ENCODE data around the gene LYZL1. TPM values are rescaled to one million over a fixed set of nuclear protein-coding genes. Genes with fewer than 3 reads are reported as not detected.

Gene LYZL1
- total RNA-seq, 1 experiment from 2014 or later: not detected

DNA sequence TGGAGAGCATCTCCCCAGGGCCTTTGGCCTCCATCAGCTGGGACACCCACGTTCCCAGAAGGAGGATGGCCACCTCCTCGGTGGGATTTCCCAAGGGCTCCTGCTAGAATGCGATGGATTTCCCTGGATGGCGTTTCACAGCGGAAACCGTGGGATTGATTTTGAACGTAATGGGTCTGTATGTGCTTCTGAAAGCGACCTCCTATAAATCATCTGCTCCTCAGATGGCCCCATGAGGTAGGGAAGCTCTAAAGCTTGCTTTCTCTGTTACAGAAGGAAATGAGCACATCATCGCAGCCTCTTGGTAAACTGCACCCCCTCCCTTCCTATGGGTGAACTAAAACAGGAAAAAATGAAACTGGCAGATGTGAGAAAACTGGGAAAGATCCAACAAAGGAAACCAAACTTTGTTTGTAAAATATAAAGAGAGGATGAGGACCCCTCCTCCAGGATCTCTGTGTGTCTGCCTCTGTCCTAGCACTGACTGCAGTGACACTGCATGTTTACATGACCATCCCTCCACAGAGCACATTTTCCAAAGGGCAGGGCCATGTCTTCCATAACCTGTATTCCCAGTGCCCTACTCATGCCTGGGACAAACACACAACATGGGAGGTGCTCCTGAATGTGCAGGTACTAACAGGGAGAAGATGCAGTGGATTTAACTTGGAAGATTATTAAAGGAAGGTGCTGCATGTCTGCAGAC, 57.6 kb downstream of the LYZL1 start:
- Histone ChIP-seq H3T11ph (ENCODE audit: low read length) (no peak overlapping the region), H3K14ac (ENCODE audit: insufficient read depth, low read length) (no peak overlapping the region), H4K91ac (ENCODE audit: insufficient read length, low read depth, low read length) (no peak overlapping the region), H3K4ac (ENCODE audit: low read depth, low read length) (no peak overlapping the region), H2AFZ (ENCODE audit: low read length) (no peak overlapping the region), H3K79me1 (ENCODE audit: insufficient read depth, low read depth, low read length, poor library complexity, severe bottlenecking) (no peaks in the 10 kb centered on the region), H3K56ac (ENCODE audit: insufficient read length, low read depth, low read length) (no peak overlapping the region), H3K79me2 (ENCODE audit: insufficient read depth, low read length) (no peaks in the 10 kb centered on the region), H4K8ac (replicated peaks; ENCODE audit: insufficient read length, low read depth, low read length) (no peak overlapping the region), H4K20me1 (ENCODE audit: control insufficient read depth, insufficient read depth, insufficient read length) (no peaks in the 10 kb centered on the region), H2BK15ac (ENCODE audit: low read depth, low read length) (no peak overlapping the region), H3K27me3 (ENCODE audit: insufficient read depth, low read length) (no peaks in the 10 kb centered on the region; the same call in 1 of the 2 replicates), H3K4me2 (ENCODE audit: insufficient read depth, insufficient read length, low read length) (no peak overlapping the region), H3K23me2 (ENCODE audit: insufficient read length, low read depth, low read length, poor library complexity, severe bottlenecking) (no peaks in the 10 kb centered on the region), H3K9ac (ENCODE audit: extremely low read depth, insufficient read length, low read length) (no peak overlapping the region), H4K5ac (ENCODE audit: insufficient read length, low read depth, low read length) (no peak overlapping the region), H3K9me3 (ENCODE audit: control insufficient read depth, low read depth, low read length) (peaks cover 10% of the 10 kb centered on the region), H2BK20ac (ENCODE audit: low read depth, low read length, poor library complexity, severe bottlenecking) (no peak overlapping the region), H2AK5ac (ENCODE audit: insufficient read length, low read length) (no peak overlapping the region), H2BK120ac (ENCODE audit: low read depth, low read length, poor library complexity, severe bottlenecking) (no peak overlapping the region), H2BK5ac (ENCODE audit: insufficient read length, low read length) (no peak overlapping the region), H3K18ac (ENCODE audit: insufficient read length, low read depth, low read length) (no peak overlapping the region), H3K27ac (ENCODE audit: insufficient read length, low read depth, low read length) (no peak overlapping the region), H3K4me1 (ENCODE audit: insufficient read depth, low read length) (peaks cover 3% of the 10 kb centered on the region; the same call in 1 of the 2 replicates), H2BK12ac (ENCODE audit: insufficient read length, low read depth, low read length) (no peak overlapping the region), H3K23ac (ENCODE audit: insufficient read length, low read depth, low read length) (no peak overlapping the region)
- WGBS (ENCODE audit: extremely low coverage, insufficient read length, low lambda C conversion rate): no CpG with 5 or more reads among the region's 9 CpGs
- H3K9me3 Mint-ChIP-seq: peaks cover 17 to 21% of the 10 kb centered on the region in 2 experiments
- TF ChIP-seq, protein P1, sequence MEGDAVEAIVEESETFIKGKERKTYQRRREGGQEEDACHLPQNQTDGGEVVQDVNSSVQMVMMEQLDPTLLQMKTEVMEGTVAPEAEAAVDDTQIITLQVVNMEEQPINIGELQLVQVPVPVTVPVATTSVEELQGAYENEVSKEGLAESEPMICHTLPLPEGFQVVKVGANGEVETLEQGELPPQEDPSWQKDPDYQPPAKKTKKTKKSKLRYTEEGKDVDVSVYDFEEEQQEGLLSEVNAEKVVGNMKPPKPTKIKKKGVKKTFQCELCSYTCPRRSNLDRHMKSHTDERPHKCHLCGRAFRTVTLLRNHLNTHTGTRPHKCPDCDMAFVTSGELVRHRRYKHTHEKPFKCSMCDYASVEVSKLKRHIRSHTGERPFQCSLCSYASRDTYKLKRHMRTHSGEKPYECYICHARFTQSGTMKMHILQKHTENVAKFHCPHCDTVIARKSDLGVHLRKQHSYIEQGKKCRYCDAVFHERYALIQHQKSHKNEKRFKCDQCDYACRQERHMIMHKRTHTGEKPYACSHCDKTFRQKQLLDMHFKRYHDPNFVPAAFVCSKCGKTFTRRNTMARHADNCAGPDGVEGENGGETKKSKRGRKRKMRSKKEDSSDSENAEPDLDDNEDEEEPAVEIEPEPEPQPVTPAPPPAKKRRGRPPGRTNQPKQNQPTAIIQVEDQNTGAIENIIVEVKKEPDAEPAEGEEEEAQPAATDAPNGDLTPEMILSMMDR (conservative IDR thresholded peaks at IDR 0.05): no peak
- no peaks in the 10 kb centered on the region for H3K27me3 Mint-ChIP-seq (ENCODE audit: low read depth)
- H3K27ac Mint-ChIP-seq: peak overlapping the region in 1 of 3 experiments; percentile 59; a peak in 2 of 7 replicates
- peaks cover 6 to 28% (median 9%) of the 10 kb centered on the region in 3 experiments for H3K36me3 Mint-ChIP-seq (ENCODE audit: insufficient read depth in 1 of 3, low read depth in 3 of 3)
- H3K4me1 Mint-ChIP-seq: peaks cover 29 to 31% of the 10 kb centered on the region in 2 experiments
- no peak for DNase-seq
- no peak overlapping the region for H3K4me3 Mint-ChIP-seq

Data from H9 (cell line).